ENCODE results near the gene MIEN1. TPM values are rescaled to one million over a fixed set of nuclear protein-coding genes. Genes with fewer than 3 reads are reported as not detected.

MIEN1 gene
- total and polyA plus RNA-seq, 2 of the 13 experiments (the other 11 are each of a cell fraction or from before 2014, with no cell fraction given) = 40.6 to 56.6 TPM

GRCh38 chr17:39750131-39751015 lies 20.0 kb upstream of the MIEN1 start (continued):
- TF ChIP-seq FUBP1 (CRISPR knock-in tag; IDR thresholded peaks at IDR 0.05; ENCODE audit: borderline replicate concordance) (0 out of 2 replicates have a peak, but pooled peaks have one; percentile 54), HDAC2 (CRISPR knock-in tag; IDR thresholded peaks at IDR 0.05) (peak; percentile 83), REPIN1 (CRISPR knock-in tag; IDR thresholded peaks at IDR 0.05; ENCODE audit: borderline replicate concordance, low read depth) (peak; percentile 81; the same call in 1 of the 2 replicates), PRMT3 (CRISPR knock-in tag; IDR thresholded peaks at IDR 0.05; ENCODE audit: borderline replicate concordance, low read depth) (no peak), NR2F1 (CRISPR knock-in tag; IDR thresholded peaks at IDR 0.05) (peak in 1 of 2 experiments; percentile 63; a peak in 1 of 4 replicates), HMGA1 (CRISPR knock-in tag; conservative IDR thresholded peaks at IDR 0.05) (no peak), KDM1A (CRISPR knock-in tag; IDR thresholded peaks at IDR 0.05) (peak; percentile 25; the same call in 1 of the 2 replicates), RBFOX2 (IDR thresholded peaks at IDR 0.05; ENCODE audit: low read depth, low read length) (no peak), NFKB2 (CRISPR knock-in tag; IDR thresholded peaks at IDR 0.05; ENCODE audit: borderline replicate concordance) (no peak), KLF11 (CRISPR knock-in tag; IDR thresholded peaks at IDR 0.05) (no peak), SP1 (IDR thresholded peaks at IDR 0.05) (no peak), SP1 (CRISPR knock-in tag; IDR thresholded peaks at IDR 0.05) (peak; percentile 10; the same call in 1 of the 2 replicates), TRAFD1 (CRISPR knock-in tag; IDR thresholded peaks at IDR 0.05; ENCODE audit: borderline replicate concordance) (0 out of 2 replicates have a peak, but pooled peaks have one; percentile 83), NCOR1 (IDR thresholded peaks at IDR 0.05; ENCODE audit: borderline replicate concordance, low read length) (no peak), NONO (IDR thresholded peaks at IDR 0.05) (no peak), NONO (CRISPR knock-in tag; conservative IDR thresholded peaks at IDR 0.05) (peak; percentile 57; the same call in 1 of the 2 replicates), ZFP90 (CRISPR knock-in tag; IDR thresholded peaks at IDR 0.05; ENCODE audit: borderline replicate concordance) (peak; percentile 99), ZNF709 (CRISPR knock-in tag; IDR thresholded peaks at IDR 0.05) (peak; percentile 58; the same call in 1 of the 2 replicates), SMAD1 (CRISPR knock-in tag; IDR thresholded peaks at IDR 0.05; ENCODE audit: borderline replicate concordance, low read depth) (peak; percentile 50; the same call in 1 of the 2 replicates), PHF5A (CRISPR knock-in tag; IDR thresholded peaks at IDR 0.05; ENCODE audit: low read depth, unreplicated experiment) (peak; percentile 61), ZNF629 (CRISPR knock-in tag; conservative IDR thresholded peaks at IDR 0.05) (no peak; the same call in 1 of the 2 replicates), CC2D1A (CRISPR knock-in tag; IDR thresholded peaks at IDR 0.05) (no peak), SP4 (CRISPR knock-in tag; IDR thresholded peaks at IDR 0.05) (peak; percentile 41; the same call in 1 of the 2 replicates), ZNF792 (CRISPR knock-in tag; IDR thresholded peaks at IDR 0.05) (no peak), SALL1 (CRISPR knock-in tag; IDR thresholded peaks at IDR 0.05) (peak; percentile 62), E2F2 (CRISPR knock-in tag; IDR thresholded peaks at IDR 0.05; ENCODE audit: borderline replicate concordance) (no peak)

Data from HepG2 (cell line).